ENCODE data around the gene NRG2. TPM values are rescaled to one million over a fixed set of nuclear protein-coding genes. Genes with fewer than 3 reads are reported as not detected.

NRG2 gene
- total RNA-seq, 1 experiment from 2014 or later = 0.59 TPM

DNA sequence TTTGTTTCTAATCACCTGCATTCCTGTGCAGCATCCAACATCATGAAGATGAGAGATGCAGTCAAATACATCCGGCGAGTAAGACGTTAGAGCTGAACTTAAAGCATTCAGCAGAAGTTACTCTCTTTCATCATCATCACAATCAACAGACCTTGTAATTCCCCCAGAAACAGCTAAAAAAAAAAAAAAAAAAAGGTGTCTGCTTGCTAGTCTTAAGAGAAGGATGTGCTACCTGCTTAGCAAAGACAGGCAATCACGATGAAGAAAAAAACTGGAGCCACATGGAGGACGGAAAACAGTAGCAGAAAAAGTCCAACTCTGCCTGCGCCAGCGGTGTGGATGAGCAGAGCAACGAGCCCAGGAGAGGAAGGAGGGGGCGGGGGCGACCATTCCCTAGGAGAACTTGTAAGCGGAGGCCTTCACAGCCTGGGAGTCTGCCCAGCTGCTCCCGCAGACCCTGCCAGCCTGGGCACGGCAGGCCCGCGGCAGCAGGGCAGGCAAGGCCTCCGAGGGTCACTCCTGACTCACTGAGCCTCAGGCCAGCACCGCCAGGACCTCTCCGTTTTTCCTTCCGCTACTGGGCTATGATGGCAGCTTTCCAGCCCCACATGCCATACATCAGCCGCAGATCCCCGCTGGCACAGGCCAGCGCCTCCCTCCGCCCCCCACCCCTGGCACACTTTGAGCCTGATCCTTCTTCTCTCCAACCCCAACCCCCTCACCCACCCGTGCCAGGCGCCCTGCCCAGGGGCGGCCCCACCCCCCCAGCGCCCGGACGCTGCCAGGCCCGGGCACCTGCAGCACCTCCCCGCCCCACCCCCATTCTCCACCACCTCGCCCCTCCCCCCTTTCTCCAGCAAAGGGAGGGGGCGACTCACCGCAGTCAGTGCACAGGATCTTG lies 1.4 kb downstream of the NRG2 start:
- peaks cover 23% of the 10 kb centered on the region for H3K27me3 Mint-ChIP-seq (ENCODE audit: insufficient read depth, unreplicated experiment)
- Histone ChIP-seq H3K4me1 (peaks cover 6% of the 10 kb centered on the region; the same call in 1 of the 2 replicates), H3K27me3 (replicated peaks; ENCODE audit: control insufficient read depth, insufficient read depth, low read length) (peaks cover 1% of the 10 kb centered on the region), H3K4me3 (ENCODE audit: low read depth, low read length) (peak overlapping the region; percentile 56), H3K9me3 (no peaks in the 10 kb centered on the region), H3K36me3 (ENCODE audit: control insufficient read depth, insufficient read depth, low read length) (no peaks in the 10 kb centered on the region)
- no peaks in the 10 kb centered on the region for H3K36me3 Mint-ChIP-seq (ENCODE audit: insufficient read depth, unreplicated experiment)
- DNase-seq = peak in 1 of 2 experiments; percentile 35
- no peak overlapping the region for H3K27ac Mint-ChIP-seq (ENCODE audit: unreplicated experiment)
- H3K9me3 Mint-ChIP-seq (ENCODE audit: unreplicated experiment) = no peaks in the 10 kb centered on the region
- peak overlapping the region; percentile 70 for H3K4me3 Mint-ChIP-seq (ENCODE audit: unreplicated experiment)
- no TSS peak for BruUV-seq (replicated peaks)
- intact Hi-C loops (cut with micrococcal nuclease; ENCODE audit: unreplicated experiment) = loop anchor here (2.0 to 5.0 kb wide), 2 partner anchors 19 to 44 kb away; no protein-coding TSS in a partner anchor
- POLR2A ChIA-PET = no interaction called here
- H3K4me1 Mint-ChIP-seq (ENCODE audit: low read depth, unreplicated experiment) = peaks cover 6% of the 10 kb centered on the region
- CTCF ChIA-PET = interaction anchor here (1.0 kb wide), 1 partner anchor 73 kb away, joined by 5 read pairs; no protein-coding TSS in a partner anchor
- TF ChIP-seq, protein P1, sequence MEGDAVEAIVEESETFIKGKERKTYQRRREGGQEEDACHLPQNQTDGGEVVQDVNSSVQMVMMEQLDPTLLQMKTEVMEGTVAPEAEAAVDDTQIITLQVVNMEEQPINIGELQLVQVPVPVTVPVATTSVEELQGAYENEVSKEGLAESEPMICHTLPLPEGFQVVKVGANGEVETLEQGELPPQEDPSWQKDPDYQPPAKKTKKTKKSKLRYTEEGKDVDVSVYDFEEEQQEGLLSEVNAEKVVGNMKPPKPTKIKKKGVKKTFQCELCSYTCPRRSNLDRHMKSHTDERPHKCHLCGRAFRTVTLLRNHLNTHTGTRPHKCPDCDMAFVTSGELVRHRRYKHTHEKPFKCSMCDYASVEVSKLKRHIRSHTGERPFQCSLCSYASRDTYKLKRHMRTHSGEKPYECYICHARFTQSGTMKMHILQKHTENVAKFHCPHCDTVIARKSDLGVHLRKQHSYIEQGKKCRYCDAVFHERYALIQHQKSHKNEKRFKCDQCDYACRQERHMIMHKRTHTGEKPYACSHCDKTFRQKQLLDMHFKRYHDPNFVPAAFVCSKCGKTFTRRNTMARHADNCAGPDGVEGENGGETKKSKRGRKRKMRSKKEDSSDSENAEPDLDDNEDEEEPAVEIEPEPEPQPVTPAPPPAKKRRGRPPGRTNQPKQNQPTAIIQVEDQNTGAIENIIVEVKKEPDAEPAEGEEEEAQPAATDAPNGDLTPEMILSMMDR (IDR thresholded peaks at IDR 0.05; ENCODE audit: insufficient read depth in 1 of 2, low read depth in 1 of 2, low read length in 1 of 2, severe bottlenecking in 1 of 2, unreplicated experiment in 1 of 2) = no peak

DNA sequence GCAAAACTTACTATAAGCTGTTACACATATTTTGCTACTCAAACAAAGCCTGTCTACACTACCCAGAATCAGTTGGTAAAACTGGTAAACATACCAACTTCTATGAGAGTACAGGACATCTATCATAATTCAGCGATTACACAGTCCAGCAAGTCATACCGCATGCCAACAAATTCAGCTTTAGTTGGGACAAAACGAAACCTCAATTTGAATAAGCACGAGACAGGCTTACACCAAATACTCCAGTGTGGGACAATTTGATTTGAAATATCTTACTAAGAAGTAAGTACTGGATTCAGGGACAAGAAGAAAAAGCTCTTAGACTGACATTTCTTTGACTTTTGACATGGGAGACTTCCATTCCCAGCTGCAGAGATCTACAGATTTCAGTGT lies 2.0 kb downstream of the NRG2 start:
- CTCF ChIA-PET = interaction anchor here (1.0 kb wide), 1 partner anchor 72 kb away, joined by 5 read pairs; no protein-coding TSS in a partner anchor
- Mint-ChIP-seq H3K9me3 (ENCODE audit: unreplicated experiment) (no peaks in the 10 kb centered on the region), H3K4me3 (ENCODE audit: unreplicated experiment) (peak overlapping the region; percentile 70), H3K4me1 (ENCODE audit: low read depth, unreplicated experiment) (peaks cover 6% of the 10 kb centered on the region), H3K27ac (ENCODE audit: unreplicated experiment) (no peak overlapping the region), H3K36me3 (ENCODE audit: insufficient read depth, unreplicated experiment) (no peaks in the 10 kb centered on the region), H3K27me3 (ENCODE audit: insufficient read depth, unreplicated experiment) (peaks cover 26% of the 10 kb centered on the region)
- intact Hi-C loops (cut with micrococcal nuclease; ENCODE audit: unreplicated experiment) = loop anchor here (5.0 kb wide), 1 partner anchor 44 kb away; no protein-coding TSS in a partner anchor
- Histone ChIP-seq H3K4me1 (peaks cover 6% of the 10 kb centered on the region; the same call in 1 of the 2 replicates), H3K4me3 (ENCODE audit: low read depth, low read length) (no peak overlapping the region), H3K9me3 (no peaks in the 10 kb centered on the region), H3K27me3 (replicated peaks; ENCODE audit: control insufficient read depth, insufficient read depth, low read length) (peaks cover 1% of the 10 kb centered on the region), H3K36me3 (ENCODE audit: control insufficient read depth, insufficient read depth, low read length) (no peaks in the 10 kb centered on the region)
- BruUV-seq (replicated peaks) = no TSS peak
- DNase-seq = no peak
- TF ChIP-seq, protein P1 (IDR thresholded peaks at IDR 0.05; ENCODE audit: insufficient read depth in 1 of 2, low read depth in 1 of 2, low read length in 1 of 2, severe bottlenecking in 1 of 2, unreplicated experiment in 1 of 2) = no peak
- POLR2A ChIA-PET = no interaction called here

DNA sequence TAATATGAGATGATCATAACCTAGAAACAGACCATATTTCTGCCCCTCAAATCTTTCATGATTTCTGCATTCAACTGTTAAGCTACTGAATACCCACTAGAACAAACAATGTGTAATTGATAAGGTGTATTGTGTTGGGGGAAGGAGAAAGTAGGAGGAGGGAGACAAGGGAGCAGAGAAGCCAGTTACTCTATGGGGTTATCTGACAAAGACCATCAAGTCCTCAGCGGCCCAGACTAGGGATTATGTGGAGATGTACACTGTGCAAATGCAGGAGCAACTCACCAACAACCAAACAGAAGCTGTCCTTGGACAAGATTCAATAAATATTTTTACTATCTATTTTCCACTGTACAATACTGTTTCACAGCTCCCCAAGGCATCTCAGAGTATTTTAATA lies 2.7 kb downstream of the NRG2 start:
- Mint-ChIP-seq H3K4me1 (ENCODE audit: low read depth, unreplicated experiment) (peaks cover 6% of the 10 kb centered on the region), H3K27ac (ENCODE audit: unreplicated experiment) (no peak overlapping the region), H3K36me3 (ENCODE audit: insufficient read depth, unreplicated experiment) (no peaks in the 10 kb centered on the region), H3K27me3 (ENCODE audit: insufficient read depth, unreplicated experiment) (peaks cover 22% of the 10 kb centered on the region), H3K4me3 (ENCODE audit: unreplicated experiment) (no peak overlapping the region), H3K9me3 (ENCODE audit: unreplicated experiment) (peaks cover 3% of the 10 kb centered on the region)
- BruUV-seq (replicated peaks) = no TSS peak
- Histone ChIP-seq H3K4me3 (ENCODE audit: low read depth, low read length) (no peak overlapping the region), H3K4me1 (peaks cover 6% of the 10 kb centered on the region; the same call in 1 of the 2 replicates), H3K36me3 (ENCODE audit: control insufficient read depth, insufficient read depth, low read length) (no peaks in the 10 kb centered on the region), H3K9me3 (no peaks in the 10 kb centered on the region), H3K27me3 (replicated peaks; ENCODE audit: control insufficient read depth, insufficient read depth, low read length) (peaks cover 1% of the 10 kb centered on the region)
- POLR2A ChIA-PET = no interaction called here
- CTCF ChIA-PET = no interaction called here
- no peak for DNase-seq
- TF ChIP-seq, protein P1 (IDR thresholded peaks at IDR 0.05; ENCODE audit: insufficient read depth in 1 of 2, low read depth in 1 of 2, low read length in 1 of 2, severe bottlenecking in 1 of 2, unreplicated experiment in 1 of 2) = no peak
- intact Hi-C loops (cut with micrococcal nuclease; ENCODE audit: unreplicated experiment) = loop anchor here (5.0 kb wide), 1 partner anchor 43 kb away; no protein-coding TSS in a partner anchor

Measured in Caco-2 (cell line).